G401 (cell line): ENCODE data around the gene RNF150. TPM values are rescaled to one million over a fixed set of nuclear protein-coding genes. Genes with fewer than 3 reads are reported as not detected.

ENCODE experiments used
- DNase-seq: peaks from one replicate; pipeline ENCODE4 v3.0.0-alpha.2; 2015; ENCODE audit warnings: low spot score
- in situ Hi-C: cut with HindIII; loops from 2 replicates; pipeline ENCODE4 v1.10.0; 2016; ENCODE audit warnings: low sequenced_read_pairs, mixed read lengths
- total RNA-seq: library from RNA; depleted of rRNA; stranded (reverse); fragments of >200 nt; shearing (Covaris generic); gene quantifications from 2 replicates; pipeline ENCODE4 v1.2.3, GENCODE V29; 2014

The RNF150 gene
- total RNA-seq, 1 experiment from 2014 or later: 0.85 TPM

GRCh38 chr4:141132709-141133145 is 542 bp downstream of the RNF150 start:
- DNase-seq: peak; percentile 55
- in situ Hi-C loops: no loop called here

DNA sequence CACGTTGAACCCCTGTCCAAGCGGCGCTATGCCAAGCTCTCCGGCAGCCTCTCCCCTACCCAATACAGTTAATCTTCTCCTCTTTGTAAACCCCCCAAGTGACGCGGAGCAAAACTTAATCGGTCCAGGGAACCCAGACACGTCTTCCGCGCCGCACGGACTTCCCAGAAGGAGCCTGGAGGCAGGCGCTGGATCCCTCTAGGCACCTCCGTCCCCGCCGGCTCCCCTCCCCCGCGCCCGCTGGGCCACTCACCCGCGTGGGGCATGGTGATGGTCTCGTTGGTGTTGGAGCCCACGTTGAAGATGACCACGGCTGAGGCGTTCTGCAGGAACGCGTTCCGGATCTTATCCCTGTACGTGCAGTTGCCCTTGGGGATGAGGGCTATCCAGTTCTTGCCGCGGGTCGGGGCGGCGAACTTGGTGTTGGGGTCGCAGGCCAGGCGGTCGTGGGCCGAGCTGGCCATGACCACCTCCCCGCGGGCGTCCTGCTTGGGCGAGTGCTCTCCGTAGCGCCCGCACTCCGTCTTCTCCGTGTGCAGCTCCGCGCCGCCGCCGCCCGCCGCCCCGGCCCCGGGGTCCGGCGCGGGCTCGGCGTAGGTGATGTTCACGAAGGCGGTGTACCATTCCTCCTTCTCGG is 1.1 kb downstream of the RNF150 start:
- DNase-seq: peak; percentile 40
- in situ Hi-C loops: no loop called here

- DNase-seq: peak; percentile 45
Observed at GRCh38 chr4:141131723-141132071, 1.6 kb downstream of the RNF150 start.

DNA sequence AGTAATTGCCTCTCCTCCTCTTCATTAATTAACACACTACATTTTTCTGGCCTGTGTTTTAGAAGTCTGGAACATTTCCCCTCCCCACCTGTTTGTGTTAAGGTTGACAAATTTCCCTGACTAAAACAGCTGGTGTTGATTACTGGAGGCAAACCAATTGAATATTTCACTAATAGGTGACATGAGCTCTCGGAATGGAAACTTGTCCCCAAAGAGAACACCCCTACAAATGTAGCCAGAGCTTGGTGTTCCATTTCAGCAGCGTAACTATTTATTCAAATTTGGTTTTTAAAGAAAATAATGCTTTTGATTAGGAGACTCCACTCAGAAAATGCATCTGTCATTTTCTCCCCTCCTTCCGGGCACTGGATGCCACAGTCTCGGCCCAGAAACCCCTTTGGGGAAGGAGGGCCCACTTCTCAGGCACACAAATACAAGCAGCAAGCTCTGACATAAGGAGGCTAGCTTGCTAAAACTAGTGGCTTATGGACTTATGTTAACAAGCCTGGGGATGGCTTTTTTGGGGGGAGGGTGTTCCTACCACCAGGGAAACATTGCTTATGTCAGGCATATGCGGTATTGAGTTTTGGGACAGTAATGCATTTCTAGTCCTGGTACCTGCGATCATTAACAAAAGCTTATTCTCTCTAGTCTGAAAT is 2.2 kb downstream of the RNF150 start:
- peak; percentile 55 for DNase-seq
- in situ Hi-C loops: no loop called here

More at GRCh38 chr4:141131723-141132071, 1.6 kb downstream of the RNF150 start:
- in situ Hi-C loops: no loop called here

DNA sequence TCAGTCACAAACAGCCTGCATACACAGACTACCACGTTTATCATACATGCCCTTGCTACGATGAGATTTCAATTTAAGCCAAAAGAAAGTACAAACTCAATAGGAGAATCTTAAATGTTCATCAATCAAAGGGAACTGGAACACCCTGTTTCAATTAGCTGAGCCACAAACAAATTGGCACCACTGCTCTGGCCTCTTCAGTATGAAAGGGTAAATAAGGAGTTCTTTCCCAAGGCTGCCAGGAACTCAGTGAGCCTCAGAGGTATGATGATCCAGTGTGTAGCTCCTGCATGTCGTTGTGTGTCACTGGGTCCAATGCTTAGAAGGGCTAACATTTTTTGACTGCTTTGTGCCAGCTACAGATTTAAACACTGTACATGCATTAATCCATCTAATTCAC is 5.4 kb downstream of the RNF150 start:
- in situ Hi-C loops: no loop called here
- DNase-seq: peak; percentile 44

- in situ Hi-C loops: no loop called here
Observed at GRCh38 chr4:141126769-141127168, 6.5 kb downstream of the RNF150 start.

DNA sequence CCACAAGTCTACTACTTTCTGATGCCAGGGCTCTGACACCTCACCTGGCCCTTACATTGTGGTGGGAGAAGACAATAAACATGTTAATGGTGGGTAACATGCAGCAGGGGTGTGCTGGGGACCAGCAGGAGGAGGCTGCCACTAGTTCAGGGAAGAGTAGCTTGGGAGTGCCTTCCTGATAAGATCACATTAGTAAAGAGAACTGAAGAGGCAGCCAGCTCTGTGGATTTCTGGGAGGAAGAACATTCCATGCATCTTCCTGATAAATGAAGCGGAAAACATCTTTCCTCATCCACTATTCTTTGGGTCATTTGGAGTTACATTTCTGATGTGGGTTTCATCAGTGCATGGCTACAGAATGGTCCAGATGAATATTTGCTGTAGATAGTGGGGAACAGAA is 9.0 kb downstream of the RNF150 start:
- in situ Hi-C loops: no loop called here
- DNase-seq: no peak

More at GRCh38 chr4:141126769-141127168, 6.5 kb downstream of the RNF150 start:
- DNase-seq: peak; percentile 46

DNA sequence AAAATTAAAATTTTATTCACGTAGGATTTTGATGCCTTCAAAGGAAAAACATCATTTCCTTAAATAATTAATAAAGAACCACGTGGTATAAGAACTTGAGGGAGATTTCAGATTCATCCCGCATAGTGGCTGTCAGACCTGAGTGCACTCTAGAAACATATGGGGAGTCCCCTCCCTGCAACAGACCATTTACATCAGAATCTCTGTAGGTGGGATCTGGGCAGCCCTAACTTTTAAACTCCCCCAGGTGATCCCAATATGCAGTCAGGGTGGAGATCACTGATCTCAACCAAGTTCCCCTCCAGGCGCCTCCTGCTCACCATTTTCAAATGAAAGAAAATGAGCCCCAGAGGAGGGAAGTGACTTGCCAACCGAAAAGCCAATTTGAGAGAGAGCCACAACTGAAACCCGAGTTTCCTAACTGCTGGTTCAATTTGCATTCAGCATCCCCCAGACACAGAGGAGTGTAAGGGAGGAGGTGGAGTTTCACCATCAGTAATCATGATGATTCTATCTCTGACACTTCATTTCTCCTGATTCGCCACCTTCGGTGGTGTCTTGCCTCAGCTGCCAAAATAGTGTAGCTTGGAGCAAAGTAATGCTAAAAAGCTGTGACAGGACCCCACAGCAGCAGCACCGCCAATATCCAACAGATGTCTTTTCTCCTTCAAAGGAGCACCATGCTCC is 11.4 kb downstream of the RNF150 start:
- DNase-seq: no peak
- in situ Hi-C loops: no loop called here

- in situ Hi-C loops: no loop called here
- peak; percentile 65 for DNase-seq
Observed at GRCh38 chr4:141121101-141121500, 12.2 kb downstream of the RNF150 start.

GRCh38 chr4:141120036-141120593 is 13.2 kb downstream of the RNF150 start:
- in situ Hi-C loops: no loop called here
- no peak for DNase-seq

DNA sequence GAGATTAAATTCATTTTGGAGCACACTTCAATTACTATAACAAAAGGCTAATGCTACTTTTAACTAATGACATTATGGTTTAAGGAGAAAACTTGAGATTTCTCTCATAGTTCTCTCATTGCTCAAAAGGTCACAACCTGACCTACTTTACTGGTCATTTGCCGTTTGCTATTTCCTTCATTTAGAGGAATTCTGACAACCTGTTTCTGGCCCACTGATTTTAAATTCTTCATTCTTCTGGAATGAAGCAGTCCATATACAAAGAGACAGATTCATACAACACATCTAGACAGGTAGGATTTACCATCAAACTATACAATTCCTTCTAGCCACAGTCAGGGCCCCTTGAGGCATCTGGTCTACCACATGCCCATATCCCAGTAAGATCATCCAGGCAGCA is 14.2 kb downstream of the RNF150 start:
- in situ Hi-C loops: no loop called here
- no peak for DNase-seq

GRCh38 chr4:141118381-141118780 is 14.9 kb downstream of the RNF150 start:
- no peak for DNase-seq
- in situ Hi-C loops: no loop called here

DNA sequence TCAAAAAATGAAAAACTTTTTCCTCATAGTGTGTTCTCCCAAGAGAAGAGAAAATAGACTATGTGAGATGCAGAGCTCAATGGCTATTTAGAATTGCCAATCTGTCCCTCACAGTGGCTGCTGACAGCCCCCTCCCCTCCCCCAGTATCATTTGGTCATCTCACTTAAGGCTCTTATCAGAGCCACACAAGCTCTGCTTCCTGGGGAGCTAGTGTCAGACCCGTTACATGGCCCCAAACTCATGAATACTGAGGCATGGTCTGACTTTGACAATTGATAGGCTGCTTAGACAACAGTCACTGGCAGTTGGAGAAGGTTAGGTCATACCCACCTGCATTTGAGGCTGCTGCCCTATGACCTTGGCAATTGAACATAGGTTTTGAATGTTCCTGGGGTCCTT is 15.3 kb downstream of the RNF150 start:
- no peak for DNase-seq
- in situ Hi-C loops: no loop called here

- no peak for DNase-seq
- in situ Hi-C loops: no loop called here
Observed at GRCh38 chr4:141109983-141110382, 23.3 kb downstream of the RNF150 start.

DNA sequence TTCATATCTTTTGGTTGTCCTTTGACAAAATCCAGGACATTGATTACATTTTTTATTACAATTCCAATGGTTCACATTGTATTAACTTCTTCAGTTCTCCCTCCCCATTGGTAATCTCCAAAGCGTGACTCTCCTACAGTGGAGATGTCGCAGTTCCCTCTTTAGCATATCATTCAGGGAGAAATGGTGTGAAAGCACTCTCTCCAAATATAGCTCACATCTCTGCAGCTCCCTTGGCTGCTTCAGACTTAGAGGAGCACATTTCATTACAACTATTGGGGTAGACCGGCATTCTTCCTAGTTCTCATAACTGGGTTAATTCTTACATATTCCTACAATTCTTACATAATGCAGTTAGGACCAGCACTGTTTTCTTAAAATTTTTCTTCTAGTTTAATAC is 25.3 kb downstream of the RNF150 start:
- in situ Hi-C loops: no loop called here

DNA sequence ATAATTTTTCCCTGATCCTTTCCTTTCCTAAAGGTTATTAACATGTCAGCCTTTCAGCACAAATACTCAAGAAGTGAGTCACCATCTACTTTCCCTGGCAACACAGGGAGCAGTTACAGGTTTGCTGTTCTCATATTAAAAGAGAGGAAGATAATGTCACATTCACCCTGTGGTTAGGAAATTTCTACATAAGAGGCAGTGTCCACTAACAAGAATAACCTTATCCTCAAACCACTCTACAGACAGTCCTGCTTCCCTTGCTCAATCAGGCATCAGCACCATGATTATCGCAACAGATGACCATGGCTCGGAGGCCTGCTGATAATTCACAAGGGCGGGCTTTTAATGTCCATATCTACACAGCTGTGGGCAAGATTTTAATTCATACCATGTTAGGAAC is 30.9 kb downstream of the RNF150 start:
- DNase-seq: no peak
- in situ Hi-C loops: no loop called here

More for the DNA sequence above, 25.3 kb downstream of the RNF150 start:
- no peak for DNase-seq

DNA sequence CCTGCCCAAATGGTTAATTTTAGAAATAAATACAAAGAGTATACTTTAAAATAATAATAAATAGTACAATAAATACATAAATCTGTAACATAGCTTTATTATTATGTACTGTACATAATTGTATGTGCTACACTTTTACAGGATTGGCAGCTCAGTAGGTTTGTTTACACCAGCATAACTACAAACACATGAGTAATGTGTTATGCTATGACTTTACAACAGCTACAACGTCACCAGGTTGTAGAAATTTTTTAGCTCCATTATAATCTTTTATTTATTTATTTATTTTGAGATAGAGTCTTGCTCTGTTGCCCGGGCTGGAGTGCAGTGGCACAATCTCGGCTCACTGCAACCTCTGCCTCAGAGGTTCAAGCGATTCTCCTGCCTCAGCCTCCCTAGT is 31.8 kb downstream of the RNF150 start:
- DNase-seq: no peak
- in situ Hi-C loops: no loop called here

- in situ Hi-C loops: no loop called here
- DNase-seq: no peak
Observed at GRCh38 chr4:141099326-141099725, 33.9 kb downstream of the RNF150 start.

DNA sequence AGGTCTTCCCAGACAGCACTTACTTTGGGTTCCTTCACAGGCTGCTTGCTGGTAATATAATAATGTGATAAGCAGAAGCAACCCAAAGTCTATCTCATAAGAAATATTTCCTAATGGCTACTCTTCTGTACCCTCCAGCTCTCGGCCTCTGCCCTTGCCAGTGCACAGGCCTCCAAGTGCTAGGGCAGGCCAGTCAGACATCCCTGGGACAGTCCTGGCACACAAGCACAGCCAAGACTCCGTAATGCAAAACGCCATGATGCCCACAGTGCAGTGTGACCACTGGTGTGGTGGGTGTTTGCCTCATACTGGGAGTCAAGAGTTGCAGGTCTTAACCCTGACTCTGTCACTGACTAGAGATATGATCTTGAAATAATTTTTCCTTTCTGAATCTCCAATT is 35.1 kb downstream of the RNF150 start:
- in situ Hi-C loops: no loop called here
- no peak for DNase-seq

DNA sequence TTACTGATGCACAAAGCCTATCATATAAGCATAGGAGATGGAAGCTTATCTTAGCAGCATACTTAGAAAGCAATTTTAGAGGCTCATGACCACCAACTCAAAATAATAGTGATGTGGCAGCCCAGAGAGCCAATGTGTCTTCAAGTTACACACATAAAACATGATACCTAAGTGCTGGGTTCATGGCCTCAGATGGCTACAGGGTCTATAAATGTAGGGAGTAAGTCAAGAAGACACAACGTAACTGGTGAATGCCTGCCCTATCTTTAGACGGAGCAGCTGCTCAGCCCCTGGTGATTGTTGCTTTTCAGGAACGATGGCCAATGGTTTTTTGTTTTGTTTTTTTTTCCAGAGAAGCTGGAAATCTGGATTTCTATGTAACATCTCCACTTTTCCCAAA is 42.8 kb downstream of the RNF150 start:
- in situ Hi-C loops: no loop called here
- DNase-seq: no peak
